Kidney (tissue), 14 donors: ENCODE results near the gene TCF4. TPM values are rescaled to one million over a fixed set of nuclear protein-coding genes. Genes with fewer than 3 reads are reported as not detected.

Source experiments
- DNase-seq, 5 donors: peaks; one replicate each; pipeline ENCODE4 v3.0.0-alpha.2; 2013 to 2020
- FAIRE-seq: peaks from 2 replicates; lab custom pipeline; 2012; peaks lifted over from hg19 to GRCh38; lab: Jason Lieb, UNC
- H3K27ac ChIP-seq, 2 donors: one replicate each; pipeline ENCODE4 v1.7.0; 2013; ENCODE audit warnings: low read depth in 2 of 2, low read length in 2 of 2, inconsistent platforms in 1 of 2
- H3K27me3 ChIP-seq: one replicate; pipeline ENCODE4 v1.7.1; 2013; ENCODE audit warnings: low read length, inconsistent platforms; ENCODE audit not compliant: control insufficient read depth, insufficient read depth
- H3K36me3 ChIP-seq, 3 donors: one replicate each; pipeline versions ENCODE4 v1.7.0 to v1.7.1; 2013; ENCODE audit warnings: low read length in 3 of 3, control low read depth in 1 of 3, inconsistent platforms in 1 of 3; ENCODE audit not compliant: insufficient read depth in 3 of 3, control insufficient read depth in 2 of 3
- H3K4me1 ChIP-seq, 3 donors: one replicate each; pipeline versions ENCODE4 v1.7.0 to v1.7.1; 2013; ENCODE audit warnings: low read length in 3 of 3, inconsistent platforms in 1 of 3, low read depth in 1 of 3; ENCODE audit not compliant: control insufficient read depth in 2 of 3, insufficient read depth in 2 of 3
- H3K4me3 ChIP-seq, 3 donors: one replicate each; pipeline versions ENCODE4 v1.7.0 to v1.8.1; 2013; ENCODE audit warnings: low read length in 3 of 3, control low read depth in 1 of 3, inconsistent platforms in 1 of 3
- H3K9ac ChIP-seq, 3 donors: one replicate each; pipeline versions ENCODE4 v1.7.0 to v1.7.1; 2013; ENCODE audit warnings: low read length in 3 of 3, control low read depth in 1 of 3, inconsistent platforms in 1 of 3
- H3K9me3 ChIP-seq, 3 donors: one replicate each; pipeline versions ENCODE4 v1.7.0 to v1.7.1; 2013; ENCODE audit warnings: low read length in 3 of 3, control low read depth in 1 of 3, inconsistent platforms in 1 of 3; ENCODE audit not compliant: control insufficient read depth in 2 of 3, insufficient read depth in 1 of 3
- CTCF ChIP-seq: IDR thresholded peaks from 3 replicates; pipeline ENCODE4 v1.5.1; 2012; ENCODE audit warnings: mild to moderate bottlenecking, moderate library complexity, borderline replicate concordance; ENCODE audit not compliant: insufficient read depth; ENCODE audit errors: extremely low read depth
- intact Hi-C: fragments of 100-400 bp; cut with DNase I; formaldehyde crosslinking; loops from one replicate; pipeline ENCODE4 v1.11.1; 2022
- polyA plus RNA-seq: library from polyadenylated mRNA; stranded (reverse); fragments of 350-450 nt; fragmentation: Illumina TruSeq; extraction: RNeasy Lipid Tissue Mini Kit (QIAGEN cat#74804); gene quantifications from one replicate; pipeline ENCODE4 v1.2.3, GENCODE V29; 2014; ENCODE audit warnings: low read depth, low replicate concordance; ENCODE audit not compliant: insufficient read depth
- total RNA-seq: library from RNA; stranded (reverse); fragmentation: NEBNext Ultra II Directional; extraction: Animal tissue kit (Norgen Biotek cat#: 25700); gene quantifications from one replicate; pipeline ENCODE4 v1.2.1, GENCODE V29; 2021
- donor health status: control.
- donor health status: control.
- donor health status: control.
- donor health status: control.
- donor health status: control.
- donor health status: DM: yes; HTN: yes; CAD: no.
- donor health status: Normal renal cell carcinoma (clear cell type).

Gene TCF4
- total and polyA plus RNA-seq, 2 donors from 2014 or later: 4.4 to 60.3 TPM

GRCh38 chr18:55346961-55347740 lies 240.8 kb downstream of the TCF4 start:
- no peak overlapping the region for H3K9ac ChIP-seq
- H3K4me1 ChIP-seq: peaks cover 0 to 3% (median 2%) of the 10 kb centered on the region in 3 donors
- DNase-seq (no peak), FAIRE-seq (no peak)
- no peak for TF ChIP-seq CTCF
- H3K36me3 ChIP-seq: no peaks in the 10 kb centered on the region
- no peak overlapping the region for H3K27ac ChIP-seq
- H3K9me3 ChIP-seq: no peaks in the 10 kb centered on the region
- H3K4me3 ChIP-seq: no peak overlapping the region
- intact Hi-C loops: no loop called here
- H3K27me3 ChIP-seq: no peaks in the 10 kb centered on the region

DNA sequence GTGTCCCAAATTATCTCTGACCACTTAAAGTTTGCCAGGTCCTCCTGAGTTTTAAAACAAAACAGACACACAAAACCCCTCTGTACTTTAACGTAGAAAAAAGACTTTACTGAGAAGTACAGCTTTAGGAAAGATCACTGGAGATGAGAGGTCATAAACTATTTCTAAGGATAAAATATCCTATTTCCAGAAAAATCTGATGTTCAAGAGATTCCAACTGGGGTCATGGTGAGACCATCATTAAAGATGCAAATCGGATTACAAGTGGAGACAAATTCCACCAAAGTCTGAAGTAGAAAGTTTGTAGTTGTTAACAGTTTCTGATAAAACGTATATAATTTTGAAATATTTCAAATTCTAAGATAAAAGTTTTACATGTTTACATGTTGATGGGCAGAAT lies 241.6 kb downstream of the TCF4 start:
- H3K9ac ChIP-seq: no peak overlapping the region
- intact Hi-C loops: no loop called here
- FAIRE-seq (no peak), DNase-seq (no peak)
- peaks cover 0 to 2% (median 2%) of the 10 kb centered on the region in 3 donors for H3K4me1 ChIP-seq
- TF ChIP-seq CTCF: no peak
- no peak overlapping the region for H3K27ac ChIP-seq
- no peaks in the 10 kb centered on the region for H3K36me3 ChIP-seq
- H3K9me3 ChIP-seq: no peaks in the 10 kb centered on the region
- H3K27me3 ChIP-seq: no peaks in the 10 kb centered on the region
- no peak overlapping the region for H3K4me3 ChIP-seq

GRCh38 chr18:55345103-55345950 lies 242.7 kb downstream of the TCF4 start:
- Histone ChIP-seq H3K27me3 (no peaks in the 10 kb centered on the region), H3K4me1 (no peaks in the 10 kb centered on the region), H3K4me3 (no peak overlapping the region), H3K36me3 (no peaks in the 10 kb centered on the region), H3K9me3 (no peaks in the 10 kb centered on the region), H3K27ac (no peak overlapping the region), H3K9ac (no peak overlapping the region)
- DNase-seq: no peak
- FAIRE-seq: no peak
- intact Hi-C loops: no loop called here
- no peak for TF ChIP-seq CTCF
